Tibial artery (tissue), 4 donors: ENCODE data around the gene STAC3.

ENCODE experiments used
- DNase-seq, 2 donors: peaks; one replicate each; pipeline ENCODE4 v3.0.0-alpha.2; 2019
- H3K27ac ChIP-seq, 2 donors: fragments of 200-600 bp; sonication (generic) in 1 of 2; 1 replicate in 1 of 2; 2 replicates in 1 of 2; pipeline ENCODE4 v1.5.1; 2018 to 2019; ENCODE audit warnings: mild to moderate bottlenecking in 1 of 2
- H3K27me3 ChIP-seq, 2 donors: fragments of 200-600 bp; sonication (generic) in 1 of 2; one replicate each; pipeline versions ENCODE4 v1.5.1 to v1.6.0; 2016 to 2019
- H3K36me3 ChIP-seq, 3 donors: fragments of 200-600 bp; sonication (generic) in 2 of 3; one replicate each; pipeline ENCODE4 v1.5.1; 2016 to 2019; ENCODE audit warnings: mild to moderate bottlenecking in 2 of 3
- H3K4me1 ChIP-seq, 4 donors: fragments of 200-600 bp; sonication (generic) in 2 of 4; 1 replicate in 3 of 4; 2 replicates in 1 of 4; pipeline ENCODE4 v1.5.1; 2016 to 2019
- H3K4me3 ChIP-seq, 2 donors: fragments of 200-600 bp; sonication (generic) in 1 of 2; 1 replicate in 1 of 2; 2 replicates in 1 of 2; pipeline ENCODE4 v1.5.1; 2018 to 2019; ENCODE audit warnings: mild to moderate bottlenecking in 2 of 2
- H3K9me3 ChIP-seq, 3 donors: fragments of 200-600 bp; sonication (generic) in 1 of 3; one replicate each; pipeline ENCODE4 v1.5.1; 2016 to 2019
- intact Hi-C: fragments of 100-400 bp; cut with DNase I; formaldehyde crosslinking; loops from one replicate; pipeline ENCODE4 v1.15.0; 2023; ENCODE audit warnings: low total_unique reads
- TF ChIP-seq, protein P1 (sequence below), 2 experiments: fragments of 200-600 bp in 1 of 2; fragments of 450-650 bp in 1 of 2; IDR thresholded peaks; one replicate each; pipeline ENCODE4 v1.5.1; 2017 to 2019; ENCODE audit warnings: antibody characterized with exemption in 2 of 2, mild to moderate bottlenecking in 1 of 2, moderate library complexity in 1 of 2

Gene STAC3

GRCh38 chr12:57201631-57202030 is 49.4 kb downstream of the STAC3 start:
- Histone ChIP-seq H3K27me3 (no peaks in the 10 kb centered on the region), H3K27ac (no peak overlapping the region), H3K9me3 (no peaks in the 10 kb centered on the region), H3K4me3 (no peak overlapping the region), H3K4me1 (no peaks in the 10 kb centered on the region), H3K36me3 (peaks cover 100% of the 10 kb centered on the region in 3 donors)
- no peak for DNase-seq
- intact Hi-C loops: no loop called here
- TF ChIP-seq, protein P1, sequence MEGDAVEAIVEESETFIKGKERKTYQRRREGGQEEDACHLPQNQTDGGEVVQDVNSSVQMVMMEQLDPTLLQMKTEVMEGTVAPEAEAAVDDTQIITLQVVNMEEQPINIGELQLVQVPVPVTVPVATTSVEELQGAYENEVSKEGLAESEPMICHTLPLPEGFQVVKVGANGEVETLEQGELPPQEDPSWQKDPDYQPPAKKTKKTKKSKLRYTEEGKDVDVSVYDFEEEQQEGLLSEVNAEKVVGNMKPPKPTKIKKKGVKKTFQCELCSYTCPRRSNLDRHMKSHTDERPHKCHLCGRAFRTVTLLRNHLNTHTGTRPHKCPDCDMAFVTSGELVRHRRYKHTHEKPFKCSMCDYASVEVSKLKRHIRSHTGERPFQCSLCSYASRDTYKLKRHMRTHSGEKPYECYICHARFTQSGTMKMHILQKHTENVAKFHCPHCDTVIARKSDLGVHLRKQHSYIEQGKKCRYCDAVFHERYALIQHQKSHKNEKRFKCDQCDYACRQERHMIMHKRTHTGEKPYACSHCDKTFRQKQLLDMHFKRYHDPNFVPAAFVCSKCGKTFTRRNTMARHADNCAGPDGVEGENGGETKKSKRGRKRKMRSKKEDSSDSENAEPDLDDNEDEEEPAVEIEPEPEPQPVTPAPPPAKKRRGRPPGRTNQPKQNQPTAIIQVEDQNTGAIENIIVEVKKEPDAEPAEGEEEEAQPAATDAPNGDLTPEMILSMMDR (IDR thresholded peaks at IDR 0.05): no peak

DNA sequence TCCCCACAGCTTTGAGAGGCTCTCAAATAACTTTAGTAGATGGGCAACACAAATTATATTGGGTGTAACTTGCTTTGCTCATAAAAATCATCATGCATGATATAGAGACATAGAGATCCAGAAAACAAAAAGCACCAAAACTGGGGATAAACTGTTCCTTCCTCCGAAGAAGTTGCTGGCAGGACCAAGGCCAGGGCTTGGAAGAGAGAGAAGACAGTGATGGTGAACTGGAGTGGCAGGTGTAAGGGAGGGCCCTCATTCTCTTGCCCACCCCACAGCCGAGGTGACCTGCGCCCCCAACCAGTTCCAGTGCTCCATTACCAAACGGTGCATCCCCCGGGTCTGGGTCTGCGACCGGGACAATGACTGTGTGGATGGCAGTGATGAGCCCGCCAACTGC is 49.8 kb downstream of the STAC3 start:
- TF ChIP-seq, protein P1 (IDR thresholded peaks at IDR 0.05): no peak
- no peaks in the 10 kb centered on the region for H3K9me3 ChIP-seq
- H3K4me3 ChIP-seq: no peak overlapping the region
- intact Hi-C loops: no loop called here
- H3K27me3 ChIP-seq: no peaks in the 10 kb centered on the region
- H3K27ac ChIP-seq: no peak overlapping the region
- no peaks in the 10 kb centered on the region for H3K4me1 ChIP-seq
- peaks cover 100% of the 10 kb centered on the region in 3 donors for H3K36me3 ChIP-seq
- no peak for DNase-seq

DNA sequence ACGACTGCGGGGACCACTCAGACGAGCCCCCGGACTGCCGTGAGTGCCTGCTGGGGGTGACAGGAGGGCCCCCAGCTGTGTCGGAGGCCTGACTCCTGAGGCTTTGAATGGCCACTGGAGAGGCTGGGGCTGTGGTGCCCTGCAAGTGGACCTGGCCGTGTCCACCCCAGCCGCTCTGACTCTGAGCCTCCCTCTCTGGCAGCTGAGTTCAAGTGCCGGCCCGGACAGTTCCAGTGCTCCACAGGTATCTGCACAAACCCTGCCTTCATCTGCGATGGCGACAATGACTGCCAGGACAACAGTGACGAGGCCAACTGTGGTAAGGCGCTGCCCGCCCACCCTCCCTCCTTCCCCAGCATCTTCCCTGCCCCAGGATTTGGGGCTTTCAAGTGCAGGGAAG is 50.5 kb downstream of the STAC3 start:
- TF ChIP-seq, protein P1 (IDR thresholded peaks at IDR 0.05): no peak
- H3K27ac ChIP-seq: no peak overlapping the region
- intact Hi-C loops: no loop called here
- H3K27me3 ChIP-seq: no peaks in the 10 kb centered on the region
- no peaks in the 10 kb centered on the region for H3K4me1 ChIP-seq
- no peak for DNase-seq
- peaks cover 100% of the 10 kb centered on the region in 3 donors for H3K36me3 ChIP-seq
- H3K9me3 ChIP-seq: no peaks in the 10 kb centered on the region
- H3K4me3 ChIP-seq: no peak overlapping the region

GRCh38 chr12:57199191-57199590 is 51.8 kb downstream of the STAC3 start:
- TF ChIP-seq, protein P1 (IDR thresholded peaks at IDR 0.05): no peak
- intact Hi-C loops: no loop called here
- H3K36me3 ChIP-seq: peaks cover 100% of the 10 kb centered on the region in 3 donors
- no peaks in the 10 kb centered on the region for H3K27me3 ChIP-seq
- no peak for DNase-seq
- no peak overlapping the region for H3K27ac ChIP-seq
- no peak overlapping the region for H3K4me3 ChIP-seq
- H3K9me3 ChIP-seq: no peaks in the 10 kb centered on the region
- H3K4me1 ChIP-seq: no peaks in the 10 kb centered on the region

- Histone ChIP-seq H3K36me3 (peaks cover 100% of the 10 kb centered on the region in 3 donors), H3K27me3 (no peaks in the 10 kb centered on the region), H3K27ac (no peak overlapping the region), H3K9me3 (no peaks in the 10 kb centered on the region), H3K4me3 (no peak overlapping the region), H3K4me1 (no peaks in the 10 kb centered on the region)
- DNase-seq: no peak
- intact Hi-C loops: no loop called here
- TF ChIP-seq, protein P1 (IDR thresholded peaks at IDR 0.05): no peak
Measured at GRCh38 chr12:57198329-57198728, 52.7 kb downstream of the STAC3 start.

- TF ChIP-seq, protein P1 (IDR thresholded peaks at IDR 0.05): no peak
- intact Hi-C loops: no loop called here
- Histone ChIP-seq H3K4me3 (no peak overlapping the region), H3K9me3 (no peaks in the 10 kb centered on the region), H3K27me3 (no peaks in the 10 kb centered on the region), H3K27ac (no peak overlapping the region), H3K36me3 (peaks cover 100% of the 10 kb centered on the region in 3 donors), H3K4me1 (no peaks in the 10 kb centered on the region)
- DNase-seq: no peak
Measured at GRCh38 chr12:57196956-57197355, 54.0 kb downstream of the STAC3 start.
